PC-9 (cell line): ENCODE results near the gene SLC23A1.

Experiments
- CTCF ChIP-seq: fragments of 200-600 bp; sonication (generic); conservative IDR thresholded peaks from 2 replicates; pipeline ENCODE4 v1.6.1; 2017; ENCODE audit warnings: mixed run types, antibody characterized with exemption, mild to moderate bottlenecking, moderate library complexity
- EZH2 ChIP-seq: fragments of 200-600 bp; sonication (generic); IDR thresholded peaks from 2 replicates; pipeline ENCODE4 v1.8.0; 2017; ENCODE audit warnings: antibody characterized with exemption, low read depth

GRCh38 chr5:139406963-139407362 is 23.9 kb upstream of the SLC23A1 start:
- no peak for TF ChIP-seq CTCF
- TF ChIP-seq EZH2, result no peak
